Endothelial cell of umbilical vein (primary cell): ENCODE data around the gene DCAF5. TPM values are rescaled to one million over a fixed set of nuclear protein-coding genes. Genes with fewer than 3 reads are reported as not detected.

Source experiments
- BruUV-seq: library from RNA; stranded (reverse); fragments of 400-500 nt; replicated peaks from 2 replicates; lab custom pipeline; 2021; lab: Mats Ljungman, UMichigan
- CTCF ChIA-PET: fragments of 300-600, 350-600 bp; sonication (Branson Sonifier 250); formaldehyde crosslinking; loops from one replicate; lab custom pipeline; 2021; ENCODE audit warnings: antibody characterized with exemption, inconsistent platforms; lab: Charles Lee
- POLR2A ChIA-PET: fragments of 300-600, 350-600 bp; sonication (Branson Sonifier 250); formaldehyde crosslinking; loops from one replicate; lab custom pipeline; 2021; ENCODE audit warnings: antibody characterized with exemption, inconsistent platforms; lab: Charles Lee
- DNase-seq: peaks from one replicate; pipeline ENCODE4 v3.0.0-alpha.2; 2011; ENCODE audit warnings: low read depth, low spot score
- FAIRE-seq: peaks from 2 replicates; lab custom pipeline; 2011; peaks lifted over from hg19 to GRCh38; lab: Jason Lieb, UNC
- H2AFZ ChIP-seq: 2 replicates; pipeline ENCODE4 v1.6.0; 2012; ENCODE audit warnings: low read depth, low read length, control low read depth, inconsistent platforms
- H3K27ac ChIP-seq: 2 replicates; pipeline ENCODE4 v1.5.1; 2011; ENCODE audit warnings: low read depth, mild to moderate bottlenecking, control low read depth, low read length, moderate library complexity; ENCODE audit not compliant: insufficient read depth
- H3K27me3 ChIP-seq, 2 experiments: 2 replicates each; pipeline versions ENCODE4 v1.6.0 to v1.6.1; 2011; ENCODE audit warnings: low read length in 2 of 2, mixed read lengths in 1 of 2; ENCODE audit not compliant: control insufficient read depth in 2 of 2, insufficient read depth in 2 of 2
- H3K36me3 ChIP-seq, 2 experiments: 2 replicates in 1 of 2; 3 replicates in 1 of 2; pipeline ENCODE4 v1.5.1; 2011; ENCODE audit warnings: low read length in 2 of 2, mild to moderate bottlenecking in 1 of 2, moderate library complexity in 1 of 2; ENCODE audit not compliant: control insufficient read depth in 2 of 2, insufficient read depth in 2 of 2; ENCODE audit errors: extremely low read depth in 1 of 2
- H3K4me1 ChIP-seq: 3 replicates; pipeline ENCODE4 v1.5.1; 2011; ENCODE audit warnings: mild to moderate bottlenecking, low read length; ENCODE audit not compliant: control insufficient read depth, insufficient read depth; ENCODE audit errors: extremely low read depth
- H3K4me2 ChIP-seq: 2 replicates; pipeline ENCODE4 v1.6.1; 2011; ENCODE audit warnings: low read length, control low read depth, mixed read lengths; ENCODE audit not compliant: insufficient read depth
- H3K4me3 ChIP-seq, 3 experiments: fragments of 200-600 bp in 1 of 3; sonication (generic), shearing (Covaris generic) in 1 of 3; replicated peaks in 1 of 3; 2 replicates each; pipeline ENCODE4 v1.5.1; 2011 to 2016; ENCODE audit warnings: control low read depth in 3 of 3, low read length in 3 of 3, mild to moderate bottlenecking in 2 of 3, inconsistent platforms in 1 of 3, low read depth in 1 of 3, moderate library complexity in 1 of 3; ENCODE audit not compliant: insufficient read depth in 1 of 3
- H3K79me2 ChIP-seq: 2 replicates; pipeline ENCODE4 v1.6.0; 2012; ENCODE audit warnings: low read length, inconsistent platforms; ENCODE audit not compliant: control insufficient read depth, insufficient read depth
- H3K9ac ChIP-seq: replicated peaks from 2 replicates; pipeline ENCODE3; 2011; ENCODE audit warnings: low read length, control low read depth; ENCODE audit not compliant: insufficient read depth; ENCODE audit errors: extremely low read depth
- H3K9me1 ChIP-seq: replicated peaks from 3 replicates; pipeline ENCODE4 v1.6.0; 2011; ENCODE audit warnings: mild to moderate bottlenecking, low read length; ENCODE audit not compliant: control insufficient read depth, insufficient read depth; ENCODE audit errors: extremely low read depth
- H3K9me3 ChIP-seq: replicated peaks from 2 replicates; pipeline ENCODE4 v1.5.1; 2012; ENCODE audit warnings: low read length, inconsistent platforms; ENCODE audit not compliant: control insufficient read depth, insufficient read depth
- H4K20me1 ChIP-seq: replicated peaks from 2 replicates; pipeline ENCODE3; 2011; ENCODE audit warnings: mild to moderate bottlenecking, low read length; ENCODE audit not compliant: control insufficient read depth, insufficient read depth; ENCODE audit errors: extremely low read depth
- EZH2 ChIP-seq: IDR thresholded peaks from 2 replicates; pipeline ENCODE4 v1.6.1; 2012; ENCODE audit warnings: borderline replicate concordance, low read depth, mild to moderate bottlenecking, moderate library complexity, low read length, inconsistent platforms; ENCODE audit not compliant: severe bottlenecking
- FOS ChIP-seq: IDR thresholded peaks from 2 replicates; pipeline ENCODE4 v1.6.1; 2011; ENCODE audit warnings: mild to moderate bottlenecking, low read length, moderate library complexity, borderline replicate concordance; ENCODE audit not compliant: insufficient read depth
- GATA2 ChIP-seq: IDR thresholded peaks from 2 replicates; pipeline ENCODE4 v1.7.0; 2011; ENCODE audit warnings: low read depth, mild to moderate bottlenecking, moderate library complexity, mixed read lengths, low read length; ENCODE audit not compliant: insufficient read length, insufficient read depth
- JUN ChIP-seq: IDR thresholded peaks from 2 replicates; pipeline ENCODE4 v1.6.1; 2011; ENCODE audit warnings: borderline replicate concordance, low read depth; ENCODE audit not compliant: insufficient read length, insufficient read depth
- MYC ChIP-seq: IDR thresholded peaks from one replicate; pipeline ENCODE4 v1.6.1; 2011; ENCODE audit warnings: mild to moderate bottlenecking, low read depth, low read length
- POLR2A ChIP-seq: IDR thresholded peaks from 2 replicates; pipeline ENCODE4 v1.6.1; 2012; ENCODE audit warnings: low read depth, mild to moderate bottlenecking, control low read depth, low read length
- POLR2AphosphoS5 ChIP-seq: IDR thresholded peaks from 2 replicates; pipeline ENCODE4 v1.6.1; 2012; ENCODE audit warnings: low read depth, mild to moderate bottlenecking, control low read depth, low read length, moderate library complexity; ENCODE audit not compliant: insufficient read depth
- dilution Hi-C: fragments of 300-500 bp; cut with MboI; formaldehyde crosslinking; loops from one replicate; pipeline ENCODE4 v1.15.0; 2019; ENCODE audit warnings: low sequenced_read_pairs; ENCODE audit not compliant: extremely low pct_ligation_motif_present
- intact Hi-C: fragments of 100-400 bp; cut with micrococcal nuclease; formaldehyde crosslinking; loops from one replicate; pipeline ENCODE4 v1.10.0; 2022
- polyA plus RNA-seq, 4 experiments: library from polyadenylated mRNA; depleted of rRNA in 3 of 4; stranded (reverse) in 3 of 4; unstranded in 1 of 4; fragments of >200 nt; gene quantifications; 2 replicates each; pipeline versions ENCODE4 v1.2.1 to v1.2.3, GENCODE V29; 2011 to 2012; ENCODE audit warnings: missing spikeins in 1 of 4
- total RNA-seq: library from RNA; stranded (reverse); gene quantifications from 2 replicates; pipeline ENCODE4 v1.2.3, GENCODE V29; 2021
- TF ChIP-seq, protein P1 (sequence below), 2 donors: IDR thresholded peaks; 1 replicate in 1 of 2; 2 replicates in 1 of 2; pipeline ENCODE4 v1.5.1; 2011; ENCODE audit warnings: low read length in 2 of 2, mild to moderate bottlenecking in 2 of 2, moderate library complexity in 2 of 2, control low read depth in 1 of 2, inconsistent platforms in 1 of 2, low read depth in 1 of 2; ENCODE audit not compliant: insufficient read depth in 1 of 2; ENCODE audit errors: extremely low read depth in 1 of 2
- TF ChIP-seq, protein P2 (sequence below): IDR thresholded peaks from 2 replicates; pipeline ENCODE4 v1.6.1; 2011; ENCODE audit not compliant: insufficient read depth, insufficient read length

Gene DCAF5
- total and polyA plus RNA-seq, 2 donors (not counting 3 experiments of a cell fraction or from before 2014, with no cell fraction given), result 37.9 to 52.5 TPM

DNA sequence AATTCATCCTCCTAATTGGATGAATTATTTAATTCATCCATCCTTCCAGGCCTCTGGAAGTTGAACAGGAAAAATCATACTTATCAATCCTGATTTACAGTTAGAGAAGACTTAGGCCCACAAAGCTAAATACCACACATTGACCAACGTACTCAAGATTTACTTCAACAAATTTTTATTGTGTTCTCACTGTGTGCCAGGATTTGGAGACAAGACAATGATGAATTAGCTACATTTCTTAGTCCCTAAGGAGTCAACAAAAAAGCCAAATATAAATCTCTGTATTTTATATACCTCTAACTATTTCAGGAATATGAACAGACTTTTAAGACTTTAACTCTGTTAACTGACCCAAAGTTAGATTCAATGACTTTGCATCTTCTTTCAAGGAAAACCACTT lies 63.9 kb downstream of the DCAF5 start:
- H3K27me3 ChIP-seq, result no peaks in the 10 kb centered on the region
- BruUV-seq, result no TSS peak
- no peaks in the 10 kb centered on the region for H4K20me1 ChIP-seq
- ChIA-PET POLR2A (no interaction called here), CTCF (interaction anchor here (0.9 to 3.1 kb wide), 8 partner anchors 25 to 178 kb away, joined by 3 to 24 read pairs (median 6); no protein-coding TSS in a partner anchor)
- no peak overlapping the region for H3K27ac ChIP-seq
- no peaks in the 10 kb centered on the region for H3K9me3 ChIP-seq
- intact Hi-C loops (no loop called here), dilution Hi-C loops (no loop called here)
- DNase-seq, result no peak
- H3K4me3 ChIP-seq, result no peak overlapping the region
- TF ChIP-seq GATA2 (no peak), MYC (no peak)
- no peak overlapping the region for H2AFZ ChIP-seq
- no peaks in the 10 kb centered on the region for H3K9me1 ChIP-seq
- FAIRE-seq, result no peak
- peaks cover 8 to 9% of the 10 kb centered on the region in 2 experiments for H3K36me3 ChIP-seq
- H3K4me2 ChIP-seq, result no peak overlapping the region
- peaks cover 10% of the 10 kb centered on the region for H3K4me1 ChIP-seq
- H3K9ac ChIP-seq, result no peak overlapping the region
- peaks cover 2% of the 10 kb centered on the region for H3K79me2 ChIP-seq

DNA sequence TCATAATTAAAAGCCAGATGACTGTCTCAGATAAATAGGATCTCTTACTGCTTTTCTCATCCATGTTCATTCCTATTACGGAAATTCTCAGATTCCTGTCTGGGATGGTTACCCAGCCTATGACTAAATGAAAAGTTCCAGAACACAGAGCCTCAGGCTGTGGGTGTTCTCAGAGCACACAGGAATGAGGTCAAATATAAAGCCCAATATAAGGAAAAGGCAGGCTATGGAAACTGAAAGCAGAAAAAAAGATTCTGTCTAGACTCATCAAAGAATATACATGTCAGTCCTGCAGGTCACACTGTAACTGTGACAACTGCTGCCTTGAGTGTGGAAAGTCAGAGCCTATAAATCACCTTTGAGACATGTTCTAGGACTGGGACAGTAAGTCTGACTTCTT lies 64.3 kb downstream of the DCAF5 start:
- no peak for FAIRE-seq
- dilution Hi-C loops, result no loop called here
- Histone ChIP-seq H3K9ac (no peak overlapping the region), H3K4me3 (no peak overlapping the region), H3K27me3 (no peaks in the 10 kb centered on the region), H3K4me2 (no peak overlapping the region), H3K36me3 (peaks cover 8 to 9% of the 10 kb centered on the region in 2 experiments), H3K9me1 (no peaks in the 10 kb centered on the region), H3K27ac (no peak overlapping the region), H3K4me1 (peaks cover 5% of the 10 kb centered on the region), H4K20me1 (no peaks in the 10 kb centered on the region), H3K79me2 (peaks cover 2% of the 10 kb centered on the region), H2AFZ (no peak overlapping the region), H3K9me3 (no peaks in the 10 kb centered on the region)
- TF ChIP-seq JUN, result no peak
- TF ChIP-seq, protein P1, sequence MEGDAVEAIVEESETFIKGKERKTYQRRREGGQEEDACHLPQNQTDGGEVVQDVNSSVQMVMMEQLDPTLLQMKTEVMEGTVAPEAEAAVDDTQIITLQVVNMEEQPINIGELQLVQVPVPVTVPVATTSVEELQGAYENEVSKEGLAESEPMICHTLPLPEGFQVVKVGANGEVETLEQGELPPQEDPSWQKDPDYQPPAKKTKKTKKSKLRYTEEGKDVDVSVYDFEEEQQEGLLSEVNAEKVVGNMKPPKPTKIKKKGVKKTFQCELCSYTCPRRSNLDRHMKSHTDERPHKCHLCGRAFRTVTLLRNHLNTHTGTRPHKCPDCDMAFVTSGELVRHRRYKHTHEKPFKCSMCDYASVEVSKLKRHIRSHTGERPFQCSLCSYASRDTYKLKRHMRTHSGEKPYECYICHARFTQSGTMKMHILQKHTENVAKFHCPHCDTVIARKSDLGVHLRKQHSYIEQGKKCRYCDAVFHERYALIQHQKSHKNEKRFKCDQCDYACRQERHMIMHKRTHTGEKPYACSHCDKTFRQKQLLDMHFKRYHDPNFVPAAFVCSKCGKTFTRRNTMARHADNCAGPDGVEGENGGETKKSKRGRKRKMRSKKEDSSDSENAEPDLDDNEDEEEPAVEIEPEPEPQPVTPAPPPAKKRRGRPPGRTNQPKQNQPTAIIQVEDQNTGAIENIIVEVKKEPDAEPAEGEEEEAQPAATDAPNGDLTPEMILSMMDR (IDR thresholded peaks at IDR 0.05; ENCODE audit: extremely low read depth in 1 of 2, insufficient read depth in 1 of 2, low read depth in 1 of 2, low read length in 2 of 2), result no peak
- TF ChIP-seq FOS, result no peak
- no peak for TF ChIP-seq POLR2AphosphoS5
- no peak for TF ChIP-seq GATA2
- TF ChIP-seq, protein P2, sequence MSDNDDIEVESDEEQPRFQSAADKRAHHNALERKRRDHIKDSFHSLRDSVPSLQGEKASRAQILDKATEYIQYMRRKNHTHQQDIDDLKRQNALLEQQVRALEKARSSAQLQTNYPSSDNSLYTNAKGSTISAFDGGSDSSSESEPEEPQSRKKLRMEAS, result no peak
- TF ChIP-seq EZH2, result no peak
- no peak for TF ChIP-seq POLR2A
- TF ChIP-seq MYC, result no peak
- ChIA-PET POLR2A (no interaction called here), CTCF (interaction anchor here (1.0 to 2.1 kb wide), 3 partner anchors 9 to 177 kb away, joined by 3 to 7 read pairs (median 4); no protein-coding TSS in a partner anchor)
- no TSS peak for BruUV-seq
- no peak for DNase-seq
- intact Hi-C loops, result no loop called here
